ENCODE data around the gene JPT2.

The JPT2 gene, protein sequence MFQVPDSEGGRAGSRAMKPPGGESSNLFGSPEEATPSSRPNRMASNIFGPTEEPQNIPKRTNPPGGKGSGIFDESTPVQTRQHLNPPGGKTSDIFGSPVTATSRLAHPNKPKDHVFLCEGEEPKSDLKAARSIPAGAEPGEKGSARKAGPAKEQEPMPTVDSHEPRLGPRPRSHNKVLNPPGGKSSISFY

GRCh38 chr16:1677942-1678499 is at the start of gene JPT2:
Gene JPT2, plus strand, starts transcription at chr16:1678279. Its CDS starts 34 bp downstream, at chr16:1678313.
- DNase-seq = peak; percentile 96

GRCh38 chr16:1630450-1631213 is 47.4 kb upstream of the JPT2 start:
- no peak for DNase-seq

DNA sequence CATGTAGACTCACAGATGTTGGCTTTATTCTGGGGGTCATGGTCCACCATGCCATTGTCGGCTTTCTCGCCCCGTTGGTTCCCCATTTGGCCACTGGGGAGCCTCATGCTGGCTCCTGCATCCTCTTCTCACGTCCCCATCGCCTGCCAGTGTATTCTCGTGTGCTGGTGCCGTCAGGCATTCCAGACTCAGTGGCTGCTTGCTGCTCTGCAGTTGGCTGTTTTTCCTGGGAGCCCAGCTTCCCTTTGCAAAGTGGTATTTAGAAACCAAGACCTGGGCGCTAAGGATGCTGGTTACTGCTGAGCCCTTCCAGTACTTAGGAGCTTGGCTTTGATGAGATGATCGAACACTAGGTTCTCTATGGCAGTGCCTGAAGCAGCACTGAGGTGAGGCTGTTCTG is 46.8 kb upstream of the JPT2 start:
- no peak for DNase-seq

DNA sequence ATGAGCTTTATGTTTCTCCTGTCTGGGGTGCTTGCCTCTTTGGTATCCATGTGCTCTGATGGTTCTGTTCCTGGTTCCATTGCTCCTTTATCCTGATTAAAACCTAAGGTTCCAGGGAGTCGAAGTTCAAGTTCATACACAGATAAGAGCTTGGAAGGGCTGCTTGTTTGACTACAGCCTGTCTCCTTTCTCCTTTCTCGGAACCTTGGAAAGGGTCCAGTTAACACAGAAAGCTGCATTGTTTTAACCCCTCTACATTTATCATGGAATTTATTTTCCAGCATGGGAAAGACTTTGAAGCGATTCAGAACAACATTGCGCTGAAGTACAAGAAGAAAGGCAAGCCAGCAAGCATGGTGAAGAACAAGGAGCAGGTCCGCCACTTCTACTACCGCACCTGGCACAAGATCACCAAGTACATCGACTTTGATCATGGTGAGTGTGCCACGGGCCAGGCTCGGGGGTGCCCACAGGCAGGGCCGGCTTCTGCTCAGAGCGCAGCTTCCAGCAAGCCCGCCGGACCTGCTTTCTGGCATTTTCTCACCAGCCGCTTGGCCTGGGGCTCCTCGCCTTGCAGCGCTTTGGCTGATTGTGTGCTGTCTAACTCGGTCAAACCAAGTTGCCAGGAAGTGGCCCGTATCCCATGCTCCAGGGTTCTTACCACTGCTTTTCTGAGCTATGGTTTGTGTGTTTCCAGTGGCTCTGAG is 46.0 kb upstream of the JPT2 start:
- DNase-seq = no peak

DNA sequence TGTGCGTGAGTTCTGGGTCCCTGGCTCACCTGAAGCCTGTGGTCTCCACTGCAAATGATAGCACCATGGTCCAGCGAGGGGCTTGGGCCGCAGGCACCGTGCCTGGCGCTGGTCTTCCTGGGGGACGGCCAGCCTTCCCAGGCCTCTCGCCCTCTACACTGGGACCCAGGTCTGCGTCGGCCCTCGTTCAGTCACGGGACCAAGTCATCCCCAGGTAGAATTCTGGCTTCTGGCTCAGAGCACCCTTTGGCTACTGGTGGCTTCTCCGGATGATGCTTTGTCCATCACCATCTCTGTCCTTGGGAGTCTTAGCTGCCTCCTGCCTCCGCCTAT is 45.5 kb upstream of the JPT2 start:
- no peak for DNase-seq

DNA sequence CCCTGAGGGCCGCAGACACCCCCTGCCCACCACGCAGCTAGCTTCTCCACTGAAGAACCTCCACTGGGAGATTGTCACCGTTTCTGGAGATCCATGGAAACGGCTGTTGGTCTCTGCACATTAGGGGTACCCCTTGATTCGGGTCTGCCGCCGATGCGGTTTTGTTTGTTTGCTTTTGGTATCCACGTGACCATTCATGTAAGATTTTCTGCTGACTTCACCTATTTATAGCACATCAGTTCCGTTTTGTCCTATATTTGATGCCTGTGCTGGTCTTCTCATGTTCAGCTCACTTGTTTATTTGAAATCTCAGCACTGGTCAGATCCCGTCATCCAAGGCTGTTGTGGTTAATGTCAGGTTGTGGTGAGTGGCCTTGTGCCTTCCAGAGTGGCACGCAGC is 44.8 kb upstream of the JPT2 start:
- DNase-seq = no peak

- no peak for DNase-seq
Measured at GRCh38 chr16:1634541-1634940, 43.5 kb upstream of the JPT2 start.

DNA sequence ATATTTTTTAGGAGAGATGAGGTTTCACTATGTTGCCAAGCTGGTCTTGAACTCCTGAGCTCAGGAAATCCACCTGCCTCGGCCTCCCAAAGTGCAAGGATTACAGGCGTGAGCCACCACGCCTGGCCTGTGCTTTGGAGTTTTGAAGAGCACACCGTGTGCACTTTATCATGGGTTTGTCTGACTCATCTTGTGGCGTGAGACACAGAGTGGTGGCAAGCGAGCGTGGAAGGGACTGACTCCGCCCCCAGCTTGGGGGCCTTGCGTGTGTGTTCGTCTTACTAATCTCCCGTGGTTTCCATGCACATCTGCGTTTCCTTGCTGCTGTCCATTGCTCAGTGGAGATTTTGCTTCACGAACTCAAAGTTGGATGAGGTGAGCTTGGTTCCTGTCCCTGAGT is 43.0 kb upstream of the JPT2 start:
- DNase-seq = no peak

- DNase-seq = no peak
Measured at GRCh38 chr16:1637526-1637925, 40.6 kb upstream of the JPT2 start.

- no peak for DNase-seq
Measured at GRCh38 chr16:1638757-1639156, 39.3 kb upstream of the JPT2 start.

GRCh38 chr16:1639282-1639681 is 38.8 kb upstream of the JPT2 start:
- DNase-seq = no peak

DNA sequence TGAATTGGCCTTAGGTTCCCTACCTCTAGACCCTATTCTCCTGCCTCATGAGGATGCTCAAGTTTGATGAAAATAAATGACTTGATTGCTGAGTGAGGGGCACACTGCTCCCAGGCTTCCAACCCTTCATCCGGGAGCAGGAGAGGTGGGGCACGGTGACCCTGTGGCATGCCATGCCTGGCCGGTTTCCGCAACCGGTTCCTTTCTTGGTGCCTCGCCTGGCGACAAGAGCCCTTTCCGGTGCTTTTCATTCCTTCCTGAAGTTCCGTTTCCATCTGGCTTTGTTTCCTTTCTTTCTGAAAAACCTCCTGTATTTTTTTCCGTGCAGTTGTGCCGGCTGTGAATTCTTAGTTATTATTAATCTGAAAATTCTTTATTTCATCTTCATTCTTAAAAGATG is 38.2 kb upstream of the JPT2 start:
- no peak for DNase-seq

DNA sequence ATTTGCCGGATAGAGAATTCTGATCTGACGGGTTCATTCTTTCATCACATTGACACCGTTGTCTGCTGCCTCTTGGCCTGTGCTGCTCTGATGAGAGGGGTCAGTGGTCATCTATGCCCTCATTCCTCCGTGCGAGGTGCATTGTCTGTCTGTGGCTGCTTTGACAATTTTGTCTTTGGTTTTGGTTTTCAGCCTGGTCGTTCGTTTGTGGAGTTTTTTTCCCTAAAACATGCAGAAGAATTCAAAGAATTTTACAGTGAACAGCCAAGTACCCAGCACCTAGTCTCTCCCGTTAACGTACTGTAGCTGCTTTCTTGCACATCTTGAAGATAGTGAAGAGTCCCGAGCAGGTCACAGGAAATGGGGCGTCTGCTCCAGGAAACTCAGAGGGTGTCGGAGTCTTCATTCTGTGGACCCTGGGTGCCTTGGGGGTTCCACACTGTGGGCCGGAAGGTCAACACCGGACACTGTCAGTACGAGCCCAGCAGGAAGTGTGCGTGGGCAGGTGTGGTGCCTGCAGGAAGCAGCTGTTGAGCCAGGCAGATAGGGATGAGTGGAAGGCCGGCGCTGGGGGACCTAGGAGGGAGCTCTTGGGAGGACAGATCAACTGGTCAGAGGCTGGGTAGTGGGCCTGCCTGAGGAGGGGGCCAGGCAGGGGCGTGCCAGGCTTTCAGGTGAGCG is 37.7 kb upstream of the JPT2 start:
- DNase-seq = no peak

- no peak for DNase-seq
Measured at GRCh38 chr16:1641261-1641660, 36.8 kb upstream of the JPT2 start.

GRCh38 chr16:1642148-1642547 is 35.9 kb upstream of the JPT2 start:
- no peak for DNase-seq

GRCh38 chr16:1642753-1643152 is 35.3 kb upstream of the JPT2 start:
- DNase-seq = no peak

- no peak for DNase-seq
Measured at GRCh38 chr16:1643521-1643920, 34.6 kb upstream of the JPT2 start.

- DNase-seq = no peak
Measured at GRCh38 chr16:1645914-1646525, 32.1 kb upstream of the JPT2 start.

DNA sequence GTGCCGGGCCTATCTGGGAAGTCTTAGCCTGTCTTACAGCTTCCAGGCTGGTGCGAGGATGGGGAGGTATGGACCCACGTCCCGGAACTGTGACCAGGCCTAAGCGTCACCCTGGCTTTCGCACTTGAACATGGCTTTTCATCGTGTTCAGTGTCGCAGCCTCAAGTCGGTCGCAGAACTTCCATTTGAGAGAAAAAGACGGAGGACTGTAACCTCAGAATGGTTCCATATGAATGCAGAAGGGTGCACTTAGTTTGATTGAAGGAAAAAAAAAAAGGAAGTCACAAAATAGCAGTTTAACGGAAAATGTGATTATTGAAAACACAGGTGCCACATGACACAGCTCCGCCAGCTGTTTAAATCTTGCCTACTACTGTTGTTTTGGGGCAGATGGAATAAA is 30.2 kb upstream of the JPT2 start:
- DNase-seq = no peak

DNA sequence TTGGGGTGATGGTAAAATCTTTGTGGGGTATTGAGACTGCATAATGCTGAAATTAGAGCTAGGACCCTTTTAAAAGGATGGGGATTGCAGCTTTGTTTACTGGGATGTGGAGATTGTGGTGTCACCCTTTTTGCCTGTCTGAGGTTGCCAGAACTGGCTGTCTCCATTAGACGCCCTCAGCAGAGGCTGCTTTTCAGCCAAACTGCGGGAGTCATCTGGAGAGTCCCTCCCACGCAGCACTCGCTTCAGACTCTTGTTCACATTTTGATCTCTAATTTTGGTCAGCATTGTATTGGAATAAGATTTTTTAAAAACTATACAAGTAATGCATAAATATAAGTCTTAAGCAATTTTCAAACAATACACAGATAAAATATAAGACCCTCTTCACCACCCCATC is 27.9 kb upstream of the JPT2 start:
- no peak for DNase-seq

DNA sequence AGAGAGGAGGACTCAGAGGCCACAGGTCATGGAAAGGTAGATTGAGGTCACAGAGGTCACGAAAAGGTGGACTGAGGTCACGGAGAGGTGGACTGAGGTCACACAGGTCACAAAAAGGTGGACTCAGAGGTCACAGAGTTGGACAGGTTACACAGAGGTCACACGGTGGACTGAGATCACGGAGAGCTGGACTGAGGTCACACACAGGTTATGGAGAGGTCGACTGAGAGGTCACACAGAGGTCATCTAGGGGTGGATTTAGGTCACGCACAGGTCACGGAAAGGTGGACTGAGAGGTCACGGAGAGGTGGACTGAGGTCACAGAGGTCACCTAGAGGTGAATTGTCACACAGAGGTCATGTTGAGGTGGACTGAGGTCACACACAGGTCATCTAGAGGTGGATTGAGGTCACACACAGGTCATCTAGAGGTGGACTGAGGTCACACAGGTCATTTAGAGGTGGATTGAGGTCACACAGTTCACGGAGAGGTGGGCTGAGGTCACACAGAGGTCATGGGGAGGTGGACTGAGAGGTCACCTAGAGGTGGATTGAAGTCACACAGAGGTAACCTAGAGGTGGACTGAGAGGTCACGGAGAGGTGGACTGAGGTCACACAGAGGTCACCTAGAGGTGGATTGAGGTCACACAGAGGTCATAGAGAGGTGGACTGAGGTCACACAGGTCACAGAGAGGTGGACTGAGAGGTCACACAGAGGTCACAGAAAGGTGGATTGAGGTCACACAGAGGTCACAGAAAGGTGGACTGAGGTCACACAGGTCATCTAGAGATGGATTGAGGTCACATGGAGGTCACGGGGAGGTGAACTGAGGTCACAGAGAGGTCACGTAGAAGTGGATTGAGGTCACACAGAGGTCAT is 26.7 kb upstream of the JPT2 start:
- DNase-seq = no peak

- no peak for DNase-seq
Measured at GRCh38 chr16:1651974-1652312, 26.1 kb upstream of the JPT2 start.

Measured in DMS79 (cell line).